Natural killer cell (primary cell): ENCODE results near the gene SNX30. TPM values are rescaled to one million over a fixed set of nuclear protein-coding genes. Genes with fewer than 3 reads are reported as not detected.

Experiments
- ATAC-seq, 3 donors: fragments of 150-1000 bp in 2 of 3; fragments of 200-7000 bp in 1 of 3; cut with Tn5 transposase; 1 replicate in 1 of 3; 2 replicates in 2 of 3; pipeline ENCODE4 v1.10.0; 2021; ENCODE audit warnings: mild to moderate bottlenecking in 2 of 3, moderate library complexity in 2 of 3
- DNase-seq, 2 donors: peaks; one replicate each; pipeline versions ENCODE4 v3.0.0 to v3.0.0-alpha.2; 2013 to 2021; ENCODE audit warnings: mixed read lengths in 1 of 2
- H3K27ac ChIP-seq: one replicate; pipeline ENCODE4 v1.5.1; 2013; ENCODE audit warnings: mild to moderate bottlenecking, low read length
- H3K27me3 ChIP-seq: one replicate; pipeline ENCODE4 v1.6.1; 2013; ENCODE audit warnings: low read length; ENCODE audit not compliant: control insufficient read depth, insufficient read depth
- H3K36me3 ChIP-seq: one replicate; pipeline ENCODE4 v1.6.1; 2013; ENCODE audit warnings: low read length; ENCODE audit not compliant: control insufficient read depth, insufficient read depth
- H3K4me1 ChIP-seq: one replicate; pipeline ENCODE4 v1.6.1; 2013; ENCODE audit warnings: low read length; ENCODE audit not compliant: control insufficient read depth, insufficient read depth
- H3K4me3 ChIP-seq: one replicate; pipeline ENCODE4 v1.5.1; 2013; ENCODE audit warnings: low read length
- H3K9me3 ChIP-seq: one replicate; pipeline ENCODE4 v1.6.1; 2013; ENCODE audit warnings: low read length; ENCODE audit not compliant: control insufficient read depth, insufficient read depth
- H3K27ac Mint-ChIP-seq, 2 donors: one replicate each; pipeline ENCODE4 v1.8.0; 2022; ENCODE audit warnings: mild to moderate bottlenecking in 2 of 2, mixed read lengths in 2 of 2, moderate library complexity in 1 of 2
- H3K27me3 Mint-ChIP-seq, 2 donors: one replicate each; pipeline ENCODE4 v1.8.0; 2022; ENCODE audit warnings: low read depth in 2 of 2, mixed read lengths in 2 of 2
- H3K36me3 Mint-ChIP-seq: one replicate; pipeline ENCODE4 v1.8.0; 2022; ENCODE audit warnings: mixed read lengths
- H3K4me1 Mint-ChIP-seq, 2 donors: one replicate each; pipeline ENCODE4 v1.8.0; 2022; ENCODE audit warnings: mixed read lengths in 2 of 2
- H3K4me3 Mint-ChIP-seq: one replicate; pipeline ENCODE4 v1.8.0; 2022; ENCODE audit warnings: mild to moderate bottlenecking, moderate library complexity, mixed read lengths
- H3K9me3 Mint-ChIP-seq, 2 donors: one replicate each; pipeline ENCODE4 v1.8.0; 2022; ENCODE audit warnings: mixed read lengths in 2 of 2
- WGBS: methylation state at CpG from one replicate; pipeline ENCODE4 v1.1.7; 2013; ENCODE audit warnings: missing lambda C conversion rate; ENCODE audit not compliant: insufficient coverage; 5-methylcytosine and 5-hydroxymethylcytosine counted together
- intact Hi-C: fragments of 100-400 bp; cut with micrococcal nuclease; formaldehyde crosslinking; loops from one replicate; pipeline ENCODE4 v1.14.2; 2022
- total RNA-seq, 4 donors: library from RNA; stranded (reverse); fragments of 120-200 nt in 1 of 4; gene quantifications; one replicate each; pipeline versions ENCODE4 v1.2.3 to v1.2.4, GENCODE V29; 2013 to 2022
- TF ChIP-seq, protein P1 (sequence below): fragments of 200-600 bp; IDR thresholded peaks from one replicate; pipeline ENCODE4 v1.8.0; 2022; ENCODE audit warnings: antibody characterized with exemption

The SNX30 gene
- total RNA-seq, 3 donors from 2014 or later (not counting 1 experiment from before 2014, with no cell fraction given), result 8.5 to 10.5 (median 9.3) TPM

DNA sequence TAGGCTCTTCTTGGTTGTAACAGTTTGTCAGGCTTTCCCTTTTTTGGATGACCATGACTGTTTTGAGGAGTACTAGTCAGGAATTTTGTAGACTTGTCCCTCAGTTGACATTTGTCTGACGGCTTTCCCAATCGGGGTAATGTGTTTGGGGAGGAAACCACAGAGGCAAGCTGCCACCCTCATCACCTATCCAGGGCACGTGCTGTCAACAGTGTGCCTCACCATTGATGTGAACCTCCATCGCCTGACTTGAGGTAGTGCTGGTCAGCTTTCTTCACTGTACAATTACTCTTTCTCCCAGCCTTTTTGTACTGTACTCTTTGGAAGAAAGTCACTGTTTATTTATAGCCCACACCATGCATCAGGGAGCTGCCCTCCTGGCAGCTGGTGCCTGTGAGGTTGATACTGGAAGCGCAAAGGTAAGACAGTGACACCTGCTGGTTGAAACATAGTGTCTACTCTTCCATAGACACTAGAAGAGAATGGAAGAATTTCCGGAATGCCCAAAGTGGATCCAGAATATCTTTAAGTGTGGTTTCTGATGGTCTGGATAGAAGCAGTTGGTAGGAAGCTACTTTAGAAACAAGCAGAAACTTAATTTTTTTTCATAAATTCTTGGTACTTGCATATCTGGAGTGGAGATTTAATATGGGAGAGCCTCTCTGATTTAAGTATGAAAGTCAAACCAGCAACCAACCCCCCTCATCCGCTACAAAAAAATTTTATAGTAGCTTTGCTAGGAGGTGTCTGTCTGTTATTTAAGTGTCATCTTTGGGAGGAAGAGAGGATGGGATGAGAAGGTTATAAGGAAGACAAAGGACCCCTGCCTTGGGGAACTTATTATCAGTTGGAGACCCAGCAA lies 69.3 kb downstream of the SNX30 start:
- peaks cover 7% of the 10 kb centered on the region for H3K36me3 Mint-ChIP-seq
- H3K4me3 Mint-ChIP-seq, result no peak overlapping the region
- Histone ChIP-seq H3K4me1 (no peaks in the 10 kb centered on the region), H3K27me3 (no peaks in the 10 kb centered on the region), H3K27ac (no peak overlapping the region), H3K9me3 (no peaks in the 10 kb centered on the region), H3K36me3 (peaks cover 4% of the 10 kb centered on the region), H3K4me3 (no peak overlapping the region)
- H3K27me3 Mint-ChIP-seq, result no peaks in the 10 kb centered on the region
- DNase-seq (peak in 1 of 2 donors; percentile 51), ATAC-seq (peak in 1 of 3 donors; percentile 56)
- intact Hi-C loops, result no loop called here
- no peaks in the 10 kb centered on the region for H3K9me3 Mint-ChIP-seq
- peaks cover 5 to 8% of the 10 kb centered on the region in 2 donors for H3K4me1 Mint-ChIP-seq
- H3K27ac Mint-ChIP-seq, result no peak overlapping the region
- 80% methylated on average over 6 of the region's 7 CpGs for WGBS
- TF ChIP-seq, protein P1, sequence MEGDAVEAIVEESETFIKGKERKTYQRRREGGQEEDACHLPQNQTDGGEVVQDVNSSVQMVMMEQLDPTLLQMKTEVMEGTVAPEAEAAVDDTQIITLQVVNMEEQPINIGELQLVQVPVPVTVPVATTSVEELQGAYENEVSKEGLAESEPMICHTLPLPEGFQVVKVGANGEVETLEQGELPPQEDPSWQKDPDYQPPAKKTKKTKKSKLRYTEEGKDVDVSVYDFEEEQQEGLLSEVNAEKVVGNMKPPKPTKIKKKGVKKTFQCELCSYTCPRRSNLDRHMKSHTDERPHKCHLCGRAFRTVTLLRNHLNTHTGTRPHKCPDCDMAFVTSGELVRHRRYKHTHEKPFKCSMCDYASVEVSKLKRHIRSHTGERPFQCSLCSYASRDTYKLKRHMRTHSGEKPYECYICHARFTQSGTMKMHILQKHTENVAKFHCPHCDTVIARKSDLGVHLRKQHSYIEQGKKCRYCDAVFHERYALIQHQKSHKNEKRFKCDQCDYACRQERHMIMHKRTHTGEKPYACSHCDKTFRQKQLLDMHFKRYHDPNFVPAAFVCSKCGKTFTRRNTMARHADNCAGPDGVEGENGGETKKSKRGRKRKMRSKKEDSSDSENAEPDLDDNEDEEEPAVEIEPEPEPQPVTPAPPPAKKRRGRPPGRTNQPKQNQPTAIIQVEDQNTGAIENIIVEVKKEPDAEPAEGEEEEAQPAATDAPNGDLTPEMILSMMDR, result peak; percentile 20

DNA sequence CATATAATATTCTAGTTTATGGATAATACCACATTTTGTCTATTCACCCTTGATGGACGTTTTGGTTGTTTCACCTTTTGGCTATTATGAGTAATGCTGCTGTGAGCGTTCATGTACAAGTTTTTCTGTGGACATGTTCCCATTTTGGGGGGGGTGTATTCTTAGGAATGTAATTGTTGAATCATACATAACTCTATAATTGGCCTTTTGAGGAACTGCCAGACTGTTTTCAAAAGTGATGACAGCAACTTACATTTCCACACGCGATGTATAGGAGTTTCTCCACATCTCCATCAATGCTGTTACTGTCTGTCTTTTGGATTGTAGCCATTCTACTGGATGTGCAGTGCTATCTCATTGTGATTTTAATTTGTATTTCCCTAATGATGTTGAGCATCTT lies 70.3 kb downstream of the SNX30 start:
- TF ChIP-seq, protein P1, result no peak
- Mint-ChIP-seq H3K4me3 (no peak overlapping the region), H3K27me3 (no peaks in the 10 kb centered on the region), H3K9me3 (no peaks in the 10 kb centered on the region), H3K36me3 (peaks cover 7% of the 10 kb centered on the region), H3K4me1 (peaks cover 5 to 8% of the 10 kb centered on the region in 2 donors), H3K27ac (no peak overlapping the region)
- Histone ChIP-seq H3K9me3 (no peaks in the 10 kb centered on the region), H3K4me3 (no peak overlapping the region), H3K27ac (no peak overlapping the region), H3K36me3 (peaks cover 4% of the 10 kb centered on the region), H3K4me1 (no peaks in the 10 kb centered on the region), H3K27me3 (no peaks in the 10 kb centered on the region)
- intact Hi-C loops, result no loop called here
- ATAC-seq (no peak), DNase-seq (no peak)
- WGBS, result 80% methylated on average over 1 of the region's 4 CpGs

- peaks cover 0 to 5% of the 10 kb centered on the region in 2 donors for H3K4me1 Mint-ChIP-seq
Observed at GRCh38 chr9:112822618-112823017, 72.1 kb downstream of the SNX30 start.

More at GRCh38 chr9:112822618-112823017, 72.1 kb downstream of the SNX30 start:
- Mint-ChIP-seq H3K9me3 (no peaks in the 10 kb centered on the region), H3K27me3 (no peaks in the 10 kb centered on the region), H3K36me3 (peaks cover 7% of the 10 kb centered on the region), H3K4me3 (no peak overlapping the region), H3K27ac (no peak overlapping the region)
- intact Hi-C loops, result no loop called here
- H3K4me1 ChIP-seq, result no peaks in the 10 kb centered on the region
- no peaks in the 10 kb centered on the region for H3K9me3 ChIP-seq
- H3K27me3 ChIP-seq, result no peaks in the 10 kb centered on the region
- ATAC-seq (no peak), DNase-seq (no peak)
- H3K4me3 ChIP-seq, result no peak overlapping the region
- 88% methylated on average over 3 of the region's 3 CpGs for WGBS
- no peak overlapping the region for H3K27ac ChIP-seq
- TF ChIP-seq, protein P1, result no peak
- peaks cover 4% of the 10 kb centered on the region for H3K36me3 ChIP-seq
